K562 (cell line): ENCODE data around the gene DGKE. TPM values are rescaled to one million over a fixed set of nuclear protein-coding genes. Genes with fewer than 3 reads are reported as not detected.

Experiments used
- CREM ChIP-seq: IDR thresholded peaks from 2 replicates; pipeline ENCODE4 v1.6.1; 2014; ENCODE audit warnings: antibody characterized with exemption, low read depth
- ETV1 ChIP-seq: fragments of 450-650 bp; conservative IDR thresholded peaks from 2 replicates; pipeline ENCODE4 v1.6.1; 2016; ENCODE audit warnings: missing genetic modification characterization, control low read depth, low read depth, missing compliant biosample characterization
- FOXJ3 ChIP-seq: sonication (generic); formaldehyde crosslinking; IDR thresholded peaks from 2 replicates; pipeline ENCODE4 v1.4.0; 2020; ENCODE audit warnings: mild to moderate bottlenecking, missing genetic modification reagents
- GTF3C2 ChIP-seq: IDR thresholded peaks from 3 replicates; pipeline ENCODE4 v1.6.1; 2011; ENCODE audit warnings: borderline replicate concordance, mild to moderate bottlenecking, moderate library complexity; ENCODE audit not compliant: insufficient read length; ENCODE audit errors: extremely low read depth
- HLTF ChIP-seq: fragments of 450-650 bp; IDR thresholded peaks from 2 replicates; pipeline ENCODE4 v1.6.1; 2016
- KLF16 ChIP-seq: IDR thresholded peaks from 2 replicates; pipeline ENCODE4 v1.6.1; 2016; ENCODE audit warnings: antibody characterized with exemption
- MEF2D ChIP-seq: conservative IDR thresholded peaks from 2 replicates; pipeline ENCODE4 v1.6.1; 2016; ENCODE audit warnings: low read depth, missing genetic modification characterization, missing compliant biosample characterization
- MEIS2 ChIP-seq: fragments of 450-650 bp; IDR thresholded peaks from 2 replicates; pipeline ENCODE4 v1.6.1; 2014; ENCODE audit warnings: mild to moderate bottlenecking; ENCODE audit not compliant: partially characterized antibody
- MYC ChIP-seq, 2 experiments: fragments of 250-450 bp in 1 of 2; sonication (Bioruptor Pico) in 1 of 2; IDR thresholded peaks; 2 replicates each; pipeline versions ENCODE4 v1.5.1 to v1.6.1; 2012 to 2021; ENCODE audit warnings: low read depth in 2 of 2, borderline replicate concordance in 1 of 2, improper control_type of control experiment in 1 of 2, low read length in 1 of 2, mild to moderate bottlenecking in 1 of 2, moderate library complexity in 1 of 2
- NCOA2 ChIP-seq, 2 experiments: fragments of 450-650 bp; IDR thresholded peaks; 2 replicates each; pipeline ENCODE4 v1.6.1; 2018; ENCODE audit warnings: mild to moderate bottlenecking in 2 of 2, moderate library complexity in 1 of 2; ENCODE audit not compliant: partially characterized antibody in 2 of 2
- NR2F6 ChIP-seq: fragments of 450-650 bp; formaldehyde crosslinking; IDR thresholded peaks from 2 replicates; pipeline ENCODE4 v1.4.0; 2020; ENCODE audit warnings: mild to moderate bottlenecking
- PHB2 ChIP-seq: fragments of 450-650 bp; IDR thresholded peaks from 2 replicates; pipeline ENCODE4 v1.6.1; 2017; ENCODE audit warnings: low read depth
- RBBP5 ChIP-seq: fragments of 200-600 bp; sonication (generic); IDR thresholded peaks from 2 replicates; pipeline ENCODE4 v1.6.1; 2012; ENCODE audit warnings: borderline replicate concordance, mild to moderate bottlenecking, low read length, control low read depth, inconsistent platforms; ENCODE audit not compliant: insufficient read depth, poor library complexity, severe bottlenecking
- SP1 ChIP-seq: sonication (generic); formaldehyde crosslinking; IDR thresholded peaks from 2 replicates; pipeline ENCODE4 v1.8.1; 2022; ENCODE audit warnings: mild to moderate bottlenecking, missing genetic modification reagents
- TSHZ1 ChIP-seq: fragments of 250-450 bp; sonication (Bioruptor Pico); IDR thresholded peaks from 2 replicates; pipeline ENCODE4 v1.4.0; 2020; ENCODE audit warnings: mild to moderate bottlenecking, moderate library complexity
- ZFP30 ChIP-seq: fragments of 250-450 bp; sonication (Bioruptor Pico); IDR thresholded peaks from 2 replicates; pipeline ENCODE4 v1.8.0; 2022; ENCODE audit warnings: moderate library complexity, mild to moderate bottlenecking, inconsistent platforms, borderline replicate concordance
- ZNF707 ChIP-seq: fragments of 250-450 bp; sonication (Bioruptor Pico); conservative IDR thresholded peaks from 2 replicates; pipeline ENCODE4 v1.8.0; 2022; ENCODE audit warnings: inconsistent platforms, mild to moderate bottlenecking, moderate library complexity
- polyA plus RNA-seq, 8 experiments: library from polyadenylated mRNA; depleted of rRNA in 4 of 8; stranded (reverse) in 5 of 8; unstranded in 3 of 8; fragments of >200 nt; fragmentation: Nextera tagmentation in 2 of 8; fragmentation: Illumina TruSeq in 1 of 8; extraction: Ambion mirVana in 2 of 8; extraction: Trizol in 1 of 8; gene quantifications; 2 replicates each; pipeline versions ENCODE4 v1.2.1 to v1.2.3, GENCODE V29; 2011 to 2014; ENCODE audit warnings: inconsistent platforms in 1 of 8, missing spikeins in 1 of 8
- total RNA-seq, 7 experiments: library from RNA; depleted of rRNA in 6 of 7; stranded (reverse); fragments of >200 nt in 6 of 7; fragmentation: Illumina TruSeq in 2 of 7; extraction: Trizol in 2 of 7; gene quantifications; 2 replicates each; pipeline versions ENCODE4 v1.2.1 to v1.2.3, GENCODE V29; 2011 to 2021; ENCODE audit warnings: low replicate concordance in 1 of 7
- TF ChIP-seq, protein P1 (sequence below): fragments of 450-650 bp; IDR thresholded peaks from 2 replicates; pipeline ENCODE4 v1.6.1; 2016; ENCODE audit warnings: missing biosample characterization, missing genetic modification characterization
- TF ChIP-seq, protein P2 (sequence below): fragments of 450-650 bp; IDR thresholded peaks from 2 replicates; pipeline ENCODE4 v1.6.1; 2016

Gene DGKE
- total and polyA plus RNA-seq, 9 of the 15 experiments (the other 6 are each of a cell fraction or from before 2014, with no cell fraction given), result 1.3 to 9.9 (median 5.9) TPM

- TF ChIP-seq, protein P1, sequence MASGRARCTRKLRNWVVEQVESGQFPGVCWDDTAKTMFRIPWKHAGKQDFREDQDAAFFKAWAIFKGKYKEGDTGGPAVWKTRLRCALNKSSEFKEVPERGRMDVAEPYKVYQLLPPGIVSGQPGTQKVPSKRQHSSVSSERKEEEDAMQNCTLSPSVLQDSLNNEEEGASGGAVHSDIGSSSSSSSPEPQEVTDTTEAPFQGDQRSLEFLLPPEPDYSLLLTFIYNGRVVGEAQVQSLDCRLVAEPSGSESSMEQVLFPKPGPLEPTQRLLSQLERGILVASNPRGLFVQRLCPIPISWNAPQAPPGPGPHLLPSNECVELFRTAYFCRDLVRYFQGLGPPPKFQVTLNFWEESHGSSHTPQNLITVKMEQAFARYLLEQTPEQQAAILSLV (tag), result no peak
- TF ChIP-seq HLTF (no peak), ZFP30 (CRISPR knock-in tag) (no peak), FOXJ3 (CRISPR knock-in tag) (no peak), TSHZ1 (CRISPR knock-in tag) (no peak), MEIS2 (no peak), MEF2D (tag) (no peak), PHB2 (no peak), CREM (peak; percentile 28; the same call in 1 of the 2 replicates), MYC (IDR thresholded peaks at IDR 0.05; ENCODE audit: low read depth, low read length) (peak; percentile 68; the same call in 1 of the 2 replicates), MYC (CRISPR knock-in tag; IDR thresholded peaks at IDR 0.05; ENCODE audit: borderline replicate concordance, low read depth) (no peak), NCOA2 (IDR thresholded peaks at IDR 0.05; ENCODE audit: partially characterized antibody in 2 of 2) (no peak), GTF3C2 (no peak), ETV1 (tag) (peak; percentile 45), ZNF707 (CRISPR knock-in tag) (no peak), KLF16 (no peak), SP1 (peak; percentile 71), RBBP5 (peak; percentile 99), NR2F6 (CRISPR knock-in tag) (no peak; the same call in 1 of the 2 replicates)
- TF ChIP-seq, protein P2, sequence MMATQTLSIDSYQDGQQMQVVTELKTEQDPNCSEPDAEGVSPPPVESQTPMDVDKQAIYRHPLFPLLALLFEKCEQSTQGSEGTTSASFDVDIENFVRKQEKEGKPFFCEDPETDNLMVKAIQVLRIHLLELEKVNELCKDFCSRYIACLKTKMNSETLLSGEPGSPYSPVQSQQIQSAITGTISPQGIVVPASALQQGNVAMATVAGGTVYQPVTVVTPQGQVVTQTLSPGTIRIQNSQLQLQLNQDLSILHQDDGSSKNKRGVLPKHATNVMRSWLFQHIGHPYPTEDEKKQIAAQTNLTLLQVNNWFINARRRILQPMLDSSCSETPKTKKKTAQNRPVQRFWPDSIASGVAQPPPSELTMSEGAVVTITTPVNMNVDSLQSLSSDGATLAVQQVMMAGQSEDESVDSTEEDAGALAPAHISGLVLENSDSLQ, result no peak
Observed at GRCh38 chr17:56913867-56914580, 80.1 kb downstream of the DGKE start, which contains the start of gene TRIM25 (continued).
